HG03139 (cell line): ENCODE measurements around the gene EBF4.

Experiments used
- ATAC-seq: cut with Tn5 transposase; IDR thresholded peaks from one replicate; pipeline ENCODE4 v1.9.1; 2021; ENCODE audit not compliant: unreplicated experiment

Gene EBF4

DNA sequence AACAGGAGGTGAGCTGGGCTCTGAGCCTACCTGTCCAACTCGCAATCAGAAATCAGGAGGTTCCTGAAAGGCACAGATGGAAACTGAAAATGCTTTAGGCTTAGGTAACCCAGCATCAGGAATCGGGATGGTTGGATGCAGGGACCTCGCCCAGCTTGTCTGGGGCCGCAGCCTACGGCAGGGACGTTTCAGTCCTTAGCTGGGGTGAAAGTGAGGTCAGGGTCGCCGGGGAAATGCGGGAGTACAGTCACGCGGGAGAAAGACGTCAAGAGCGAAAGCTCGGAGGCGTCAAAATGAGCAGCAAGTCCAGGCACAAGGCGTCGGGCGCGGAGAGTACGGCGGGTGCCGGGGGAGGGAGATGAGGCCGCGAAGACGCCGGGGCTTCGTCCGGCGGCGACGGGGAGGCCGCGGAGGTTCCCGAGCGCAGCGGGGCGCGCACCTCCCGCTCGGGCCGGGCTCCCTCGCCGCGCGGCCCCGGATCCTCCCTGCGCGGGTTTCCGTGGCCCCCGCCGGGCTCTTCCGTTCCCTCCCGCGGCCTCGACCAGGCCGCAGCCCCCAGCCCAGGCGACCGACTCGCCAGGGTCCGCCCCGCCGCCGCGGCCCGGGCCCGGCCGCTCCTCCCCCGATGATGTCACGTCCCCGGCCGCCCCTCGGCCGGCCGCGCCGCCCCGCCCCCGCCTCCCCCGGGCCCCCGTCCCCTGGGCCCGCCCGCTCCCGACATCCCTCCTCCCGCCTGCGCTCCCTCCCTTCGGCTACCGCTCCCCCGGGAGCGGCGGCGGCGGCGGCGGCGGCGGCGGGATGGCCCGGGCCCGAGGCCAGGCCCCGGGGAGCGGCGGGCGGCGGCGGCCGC lies at the start of gene EBF4:
EBF4 (plus strand) TSS at position 745 of the 850 bp plus-strand sequence. CDS start 866 bp downstream, outside the sequence.
- ATAC-seq = no peak

GRCh38 chr20:2643708-2644107 lies 48.9 kb upstream of the EBF4 start:
- no peak for ATAC-seq

DNA sequence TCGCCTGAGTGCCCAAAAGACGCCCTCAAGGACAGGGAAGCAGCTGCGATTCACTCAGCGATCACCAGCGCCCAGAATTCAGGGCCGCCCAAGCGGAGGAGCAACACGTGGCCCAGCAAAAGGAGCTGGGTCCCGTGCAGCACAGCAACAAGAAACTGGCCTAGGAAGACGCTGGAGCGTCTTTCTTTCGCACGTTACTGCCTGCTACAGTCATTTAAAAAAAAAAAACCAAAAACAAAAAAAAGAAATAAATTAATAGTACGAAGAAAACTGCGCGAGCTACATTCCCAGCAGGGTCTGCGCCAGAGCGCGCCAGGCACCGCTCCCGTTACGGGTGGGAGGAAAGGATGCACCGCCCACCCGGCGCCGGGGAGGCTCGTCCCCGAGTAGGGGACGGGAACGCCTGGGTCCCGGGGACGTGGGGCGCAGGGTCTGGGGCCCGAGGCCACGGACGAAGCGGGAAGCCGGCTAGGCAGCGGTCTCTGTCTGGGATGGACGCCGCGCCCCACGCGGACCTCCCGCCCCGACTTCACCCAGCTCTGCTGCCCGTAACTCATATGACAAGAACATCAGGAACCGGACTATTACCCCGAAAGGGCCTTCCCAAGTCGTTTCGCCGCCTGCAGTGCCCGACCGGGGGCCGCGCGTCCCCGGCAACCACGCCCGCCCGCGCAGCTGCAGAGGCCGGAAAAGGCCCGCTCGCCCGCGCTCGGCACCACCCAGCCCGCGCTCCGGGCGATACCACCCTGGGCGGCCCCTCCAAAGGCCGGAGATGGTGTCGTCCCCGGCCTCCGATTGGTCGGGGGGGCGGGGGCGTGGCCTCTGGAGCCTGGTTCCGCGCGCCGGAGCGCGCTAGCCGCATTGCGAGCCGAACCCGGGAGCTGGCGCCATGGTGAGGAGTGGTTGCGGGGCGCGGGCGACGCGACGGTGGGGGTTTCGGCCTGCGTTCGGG lies 40.5 kb upstream of the EBF4 start, which contains the start of gene NOP56:
NOP56 (plus strand) TSS at position 861 of the 952 bp plus-strand sequence; CDS start at position 890, 29 bp downstream.
- ATAC-seq = peak; percentile 74

- ATAC-seq = peak; percentile 32
These were observed 39.6 kb upstream of the EBF4 start for GRCh38 chr20:2652724-2653555.

DNA sequence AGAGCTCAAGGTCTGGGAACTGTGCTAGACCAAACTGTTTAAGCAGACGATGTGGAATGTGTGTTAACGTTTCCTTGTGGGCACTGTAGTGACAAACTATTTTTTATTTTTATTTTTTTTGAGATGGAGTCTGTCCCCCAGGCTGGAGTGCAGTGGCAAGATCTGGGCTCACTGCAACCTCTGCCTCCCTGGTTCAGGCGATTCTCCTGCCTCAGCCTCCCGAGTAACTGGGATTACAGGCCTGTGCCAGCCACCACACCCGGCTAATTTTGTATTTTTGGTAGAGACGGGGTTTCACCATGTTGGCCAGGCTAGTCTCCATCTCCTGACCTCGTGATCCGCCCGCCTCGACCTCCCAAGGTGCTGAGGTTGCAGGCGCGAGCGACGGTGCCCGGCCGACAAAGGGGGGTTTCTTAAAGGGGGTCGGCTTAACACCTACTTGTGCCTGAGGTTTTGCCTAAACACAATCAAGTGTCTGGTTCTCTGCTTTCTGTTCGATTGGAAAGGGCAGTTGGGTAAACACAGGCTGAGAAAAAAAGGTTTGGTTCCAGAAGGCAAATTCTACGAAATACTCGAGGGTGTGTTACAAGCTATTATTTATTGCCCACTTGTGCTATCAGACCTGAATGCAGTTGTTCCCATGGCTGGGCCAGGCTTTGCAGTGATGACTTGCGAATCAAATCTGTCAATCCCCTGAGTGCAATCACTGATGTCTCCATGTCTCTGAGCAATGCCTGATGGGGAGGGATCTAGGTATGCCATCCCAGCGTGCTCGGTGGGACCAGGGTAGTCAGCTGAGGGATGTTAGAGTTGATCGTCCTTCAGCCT lies 38.8 kb upstream of the EBF4 start:
- no peak for ATAC-seq

- no peak for ATAC-seq
These were observed 38.2 kb upstream of the EBF4 start for GRCh38 chr20:2654384-2654822.

GRCh38 chr20:2654831-2655230 lies 37.7 kb upstream of the EBF4 start:
- no peak for ATAC-seq

DNA sequence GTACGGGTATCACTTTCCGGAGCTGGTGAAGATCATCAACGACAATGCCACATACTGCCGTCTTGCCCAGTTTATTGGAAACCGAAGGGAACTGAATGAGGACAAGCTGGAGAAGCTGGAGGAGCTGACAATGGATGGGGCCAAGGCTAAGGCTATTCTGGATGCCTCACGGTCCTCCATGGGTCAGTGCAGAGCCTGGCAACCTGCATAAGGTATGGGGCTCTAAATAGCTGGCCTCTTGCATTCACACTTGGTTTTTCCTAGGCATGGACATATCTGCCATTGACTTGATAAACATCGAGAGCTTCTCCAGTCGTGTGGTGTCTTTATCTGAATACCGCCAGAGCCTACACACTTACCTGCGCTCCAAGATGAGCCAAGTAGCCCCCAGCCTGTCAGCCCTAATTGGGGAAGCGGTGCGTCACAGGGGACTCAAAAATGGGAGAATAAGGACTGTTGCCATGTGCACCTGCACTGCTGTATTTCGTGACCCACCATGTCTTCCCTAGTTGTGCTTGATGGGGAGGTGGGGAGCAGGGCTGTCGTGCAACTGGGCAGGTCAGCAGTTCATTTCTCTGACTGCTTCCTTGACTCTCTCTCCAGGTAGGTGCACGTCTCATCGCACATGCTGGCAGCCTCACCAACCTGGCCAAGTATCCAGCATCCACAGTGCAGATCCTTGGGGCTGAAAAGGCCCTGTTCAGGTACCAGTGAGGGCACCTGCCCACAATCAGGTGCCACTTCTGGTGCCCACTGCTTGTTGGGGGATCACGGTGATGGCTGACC lies 37.1 kb upstream of the EBF4 start:
- no peak for ATAC-seq

DNA sequence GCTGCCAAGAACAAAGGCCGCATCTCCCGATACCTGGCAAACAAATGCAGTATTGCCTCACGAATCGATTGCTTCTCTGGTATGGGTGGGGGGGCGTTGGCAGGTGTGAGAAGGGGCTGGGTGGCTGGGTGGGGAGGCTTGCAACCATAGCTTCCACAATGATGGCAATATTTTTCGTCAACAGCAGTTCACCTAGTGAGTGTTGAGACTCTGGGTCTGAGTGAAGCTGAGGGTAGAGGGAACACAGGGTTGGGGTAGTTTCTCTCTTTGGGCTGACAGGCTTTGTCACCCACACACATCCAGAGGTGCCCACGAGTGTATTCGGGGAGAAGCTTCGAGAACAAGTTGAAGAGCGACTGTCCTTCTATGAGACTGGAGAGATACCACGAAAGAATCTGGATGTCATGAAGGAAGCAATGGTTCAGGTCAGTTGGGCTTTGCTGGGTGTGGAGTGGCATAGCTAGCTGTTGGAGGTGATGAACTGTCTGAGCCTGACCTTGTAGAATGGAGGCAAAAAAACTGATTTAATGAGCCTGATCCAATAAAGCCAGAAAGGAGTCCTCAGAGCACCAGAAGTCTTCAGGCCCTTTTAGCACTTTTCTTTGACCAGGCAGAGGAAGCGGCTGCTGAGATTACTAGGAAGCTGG lies 36.0 kb upstream of the EBF4 start:
- ATAC-seq = no peak

DNA sequence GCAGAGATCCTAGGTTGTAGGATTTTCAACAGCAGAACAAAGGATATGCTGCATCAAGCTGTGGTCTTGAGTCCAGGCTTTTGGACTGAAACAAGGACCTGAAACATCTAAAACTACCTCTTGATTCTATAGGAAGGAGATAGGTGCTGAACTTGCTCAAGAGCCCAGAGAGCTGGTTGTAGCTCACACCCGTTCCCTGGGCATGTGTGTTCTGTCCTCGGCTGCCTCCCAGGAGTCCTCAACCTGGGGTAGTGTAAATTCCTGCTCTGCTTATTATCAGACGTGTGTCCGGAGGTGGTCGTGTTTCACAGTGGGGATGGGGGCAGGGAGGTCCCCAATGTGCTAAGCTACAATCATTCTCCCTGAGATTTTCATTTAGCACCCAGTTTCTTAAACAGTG lies 35.3 kb upstream of the EBF4 start:
- ATAC-seq = no peak

DNA sequence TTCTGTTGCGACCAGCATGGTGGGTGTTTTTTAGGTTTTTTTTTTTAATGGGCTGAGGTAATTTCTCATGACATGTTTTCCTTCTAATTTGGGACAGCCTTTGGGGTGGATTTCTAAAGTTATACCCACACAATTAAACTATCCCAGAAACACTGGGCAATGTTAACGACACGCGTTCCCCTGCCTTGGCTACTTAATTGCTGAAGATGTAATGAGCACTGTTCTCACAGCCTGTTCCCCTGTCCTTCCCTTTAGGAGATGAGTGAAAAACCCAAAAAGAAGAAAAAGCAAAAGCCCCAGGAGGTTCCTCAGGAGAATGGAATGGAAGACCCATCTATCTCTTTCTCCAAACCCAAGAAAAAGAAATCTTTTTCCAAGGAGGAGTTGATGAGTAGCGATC lies 34.9 kb upstream of the EBF4 start:
- ATAC-seq = no peak

GRCh38 chr20:2658414-2659354 lies 33.9 kb upstream of the EBF4 start:
- ATAC-seq = no peak

DNA sequence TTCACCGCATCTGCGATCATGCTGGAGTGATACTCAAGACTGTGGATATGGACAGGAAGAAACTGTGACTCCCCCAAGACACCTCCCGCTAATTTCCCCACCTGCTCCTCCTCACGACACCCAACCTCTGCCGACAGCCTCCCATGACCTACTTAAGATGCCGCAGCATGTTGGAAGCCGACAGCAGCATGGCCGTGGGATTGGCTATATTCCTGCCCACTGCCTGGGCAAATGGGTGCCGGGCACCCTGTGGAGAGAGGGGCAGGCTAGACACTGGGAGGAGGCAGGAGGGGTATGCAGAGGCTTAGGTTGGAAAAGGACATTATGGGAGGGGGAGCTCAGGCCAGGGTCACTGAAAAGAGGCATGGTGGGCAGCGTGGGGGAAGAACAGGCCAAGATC lies 33.0 kb upstream of the EBF4 start:
- no peak for ATAC-seq

- no peak for ATAC-seq
These were observed 29.2 kb upstream of the EBF4 start for GRCh38 chr20:2663364-2663886.

DNA sequence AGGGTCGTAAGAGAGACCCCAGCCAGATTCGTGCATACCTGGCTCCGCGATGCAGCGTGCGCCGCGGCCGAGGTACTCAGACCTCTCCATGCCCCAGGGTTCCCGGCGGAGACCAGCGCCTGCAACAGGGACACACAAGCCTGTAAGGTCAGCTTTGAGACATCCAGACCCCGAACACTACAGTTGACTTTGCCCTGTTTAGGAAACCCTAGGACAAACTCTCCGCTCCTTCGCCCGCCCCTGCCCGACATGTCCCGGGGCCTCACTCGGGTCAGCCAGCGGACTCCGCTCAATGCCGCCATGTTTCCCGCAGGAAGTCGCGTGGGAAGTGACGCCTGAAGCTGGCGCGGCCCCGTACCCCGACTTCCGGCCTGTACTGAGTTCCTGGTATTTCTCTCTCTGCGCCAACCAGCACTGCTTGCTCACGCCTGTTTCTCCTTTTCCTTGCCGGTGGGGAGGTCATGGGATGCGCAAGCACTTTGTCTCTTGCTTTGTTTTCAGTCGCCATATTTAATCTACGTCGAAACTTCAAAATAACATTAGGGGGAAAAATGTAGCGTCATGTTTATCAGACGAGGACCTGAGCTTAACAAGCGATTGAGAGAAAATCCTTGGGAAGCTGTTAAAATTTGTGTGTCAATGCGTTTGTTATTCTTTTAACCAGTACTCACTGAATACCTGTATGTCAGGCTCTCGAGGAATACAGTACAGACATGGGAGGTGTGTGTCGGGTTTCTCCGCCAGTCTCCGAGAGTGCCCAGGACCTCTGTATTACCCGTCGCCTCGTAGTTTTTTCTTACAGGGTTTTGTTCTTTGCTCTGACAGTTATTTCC lies 28.5 kb upstream of the EBF4 start, which contains the start of gene IDH3B:
IDH3B (minus strand) TSS at position 330 of the 833 bp plus-strand sequence; CDS start at position 302, 28 bp downstream.
- peak; percentile 68 for ATAC-seq

- no peak for ATAC-seq
These were observed 20.6 kb upstream of the EBF4 start for GRCh38 chr20:2671977-2672376.
